NCI-H1092 treated with DMSO at 0.1 percent for 48 hours (cell line): Measurements from ENCODE around the gene BOLA2B.
"Not testable (repeated sequence)": the region's sequence is repeated elsewhere in the genome, so short reads cannot be mapped to it uniquely, and the experiment has no call there.

Experiments used
- DNase-seq: peaks from one replicate; lab custom pipeline; 2025; lab: John Stamatoyannopoulos, UW

The BOLA2B gene

GRCh38 chr16:30184096-30184890 lies 9.2 kb downstream of the BOLA2B start:
- DNase-seq: peak; percentile 34

GRCh38 chr16:30183233-30184095 lies 10.0 kb downstream of the BOLA2B start, which contains the start of gene CORO1A:
TSS of gene CORO1A (plus strand) at chr16:30183602. CDS start at chr16:30185210, 1,608 bp downstream.
- DNase-seq: peak; percentile 80

GRCh38 chr16:30180741-30181140 lies 12.7 kb downstream of the BOLA2B start:
- no peak for DNase-seq

GRCh38 chr16:30179931-30180330 lies 13.5 kb downstream of the BOLA2B start:
- DNase-seq: no peak

- DNase-seq: no peak
Observed at GRCh38 chr16:30179195-30179594, 14.3 kb downstream of the BOLA2B start.

GRCh38 chr16:30176876-30177275 lies 16.6 kb downstream of the BOLA2B start:
- not testable (repeated sequence) for DNase-seq

GRCh38 chr16:30173054-30173453 lies 20.4 kb downstream of the BOLA2B start:
- DNase-seq: no peak

- not testable (repeated sequence) for DNase-seq
Observed at GRCh38 chr16:30170145-30170544, 23.3 kb downstream of the BOLA2B start.

- not testable (repeated sequence) for DNase-seq
Observed at GRCh38 chr16:30169416-30169815, 24.1 kb downstream of the BOLA2B start.

- DNase-seq: not testable (repeated sequence)
Observed at GRCh38 chr16:30168746-30169145, 24.7 kb downstream of the BOLA2B start.

GRCh38 chr16:30166202-30166902 lies 27.1 kb downstream of the BOLA2B start:
- DNase-seq: no peak

GRCh38 chr16:30163538-30163937 lies 29.9 kb downstream of the BOLA2B start:
- DNase-seq: no peak

- DNase-seq: no peak
Observed at GRCh38 chr16:30157214-30157613, 36.3 kb downstream of the BOLA2B start.

GRCh38 chr16:30155188-30155587 lies 38.3 kb downstream of the BOLA2B start:
- no peak for DNase-seq

GRCh38 chr16:30152517-30152916 lies 40.9 kb downstream of the BOLA2B start:
- DNase-seq: no peak

GRCh38 chr16:30151091-30151490 lies 42.4 kb downstream of the BOLA2B start:
- DNase-seq: no peak

GRCh38 chr16:30149250-30149930 lies 44.1 kb downstream of the BOLA2B start:
- DNase-seq: no peak

- DNase-seq: no peak
Observed at GRCh38 chr16:30147843-30148510, 45.5 kb downstream of the BOLA2B start.

- no peak for DNase-seq
Observed at GRCh38 chr16:30145657-30146056, 47.8 kb downstream of the BOLA2B start.

GRCh38 chr16:30144917-30145316 lies 48.5 kb downstream of the BOLA2B start:
- no peak for DNase-seq

- no peak for DNase-seq
Observed at GRCh38 chr16:30144017-30144416, 49.4 kb downstream of the BOLA2B start.
